ENCODE measurements around the gene IMPA2. TPM values are rescaled to one million over a fixed set of nuclear protein-coding genes. Genes with fewer than 3 reads are reported as not detected.

IMPA2 gene
- total and polyA plus RNA-seq, 2 of the 8 experiments (the other 6 are each of a cell fraction or from before 2014, with no cell fraction given): 102 to 140 TPM

DNA sequence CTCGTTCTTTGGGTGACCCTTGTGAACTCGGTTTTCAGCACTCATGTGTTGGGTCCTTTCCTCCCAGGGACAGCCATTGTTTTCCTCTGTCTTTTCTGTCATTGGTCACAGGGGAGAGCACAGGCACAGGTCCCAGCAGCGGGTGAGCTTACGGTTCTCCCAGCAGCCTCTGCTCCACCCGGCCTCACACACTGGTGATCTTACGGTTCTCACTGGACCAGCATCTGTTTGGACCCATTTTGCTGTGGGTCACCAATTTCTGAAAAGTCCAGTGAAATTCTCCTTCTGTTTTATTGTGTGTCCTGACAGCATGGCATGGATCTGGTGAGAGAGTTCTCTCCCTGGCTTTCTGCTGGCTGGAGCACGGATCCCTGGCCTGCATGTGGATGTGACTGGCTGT, 62.5 kb downstream of the IMPA2 start (continued):
- TF ChIP-seq RNF2 (IDR thresholded peaks at IDR 0.05; ENCODE audit: borderline replicate concordance, low read depth, low read length, missing control alignments, poor library complexity, severe bottlenecking): no peak
- no peak for TF ChIP-seq SRF (IDR thresholded peaks at IDR 0.05; ENCODE audit: low read depth, low read length)
- no peak for TF ChIP-seq EGR1 (IDR thresholded peaks at IDR 0.05; ENCODE audit: borderline replicate concordance, low read depth, low read length)
- no peak for TF ChIP-seq TAF1 (IDR thresholded peaks at IDR 0.05; ENCODE audit: low read depth, low read length)

Data from H1 (cell line).